Lower lobe of right lung (tissue), 2 donors: ENCODE data around the gene EBLN2. TPM values are rescaled to one million over a fixed set of nuclear protein-coding genes. Genes with fewer than 3 reads are reported as not detected.

ENCODE experiments used
- ATAC-seq, 2 donors: fragments of 200-7000 bp; cut with Tn5 transposase; one replicate each; pipeline ENCODE4 v1.9.1; 2020 to 2022; ENCODE audit warnings: mild to moderate bottlenecking in 2 of 2, moderate library complexity in 2 of 2
- DNase-seq: peaks from one replicate; pipeline ENCODE4 v3.0.0-alpha.2; 2020
- H3K27ac ChIP-seq: fragments of 200-600 bp; one replicate; pipeline ENCODE4 v1.8.0; 2022
- H3K27me3 ChIP-seq: fragments of 200-600 bp; one replicate; pipeline ENCODE4 v1.8.0; 2022; ENCODE audit warnings: low read depth
- H3K36me3 ChIP-seq: fragments of 200-600 bp; one replicate; pipeline ENCODE4 v1.8.0; 2022; ENCODE audit warnings: mild to moderate bottlenecking
- H3K4me1 ChIP-seq: fragments of 200-600 bp; one replicate; pipeline ENCODE4 v1.8.0; 2022
- H3K4me3 ChIP-seq: fragments of 200-600 bp; one replicate; pipeline ENCODE4 v1.8.0; 2022; ENCODE audit warnings: mild to moderate bottlenecking
- H3K9me3 ChIP-seq: fragments of 200-600 bp; one replicate; pipeline ENCODE4 v1.8.0; 2022
- CTCF ChIP-seq: fragments of 200-600 bp; IDR thresholded peaks from one replicate; pipeline ENCODE4 v1.8.0; 2022; ENCODE audit warnings: antibody characterized with exemption, mild to moderate bottlenecking
- intact Hi-C: fragments of 100-400 bp; cut with DNase I; formaldehyde crosslinking; loops from one replicate; pipeline ENCODE4 v1.11.0; 2022
- total RNA-seq: library from RNA; stranded (reverse); fragmentation: NEBNext Ultra II Directional; extraction: Animal tissue kit (Norgen Biotek cat#: 25700); gene quantifications from one replicate; pipeline ENCODE4 v1.2.1, GENCODE V29; 2021
- donor health status: DM: no; HTN: yes; CAD: no; lungs with severe emphysema.

Gene EBLN2
- total RNA-seq, 1 donor from 2014 or later = 3.6 TPM

GRCh38 chr3:73080216-73080966, 18.9 kb downstream of the EBLN2 start:
- TF ChIP-seq CTCF = no peak
- no peaks in the 10 kb centered on the region for H3K9me3 ChIP-seq
- no peak for DNase-seq
- no peak for ATAC-seq
- intact Hi-C loops = no loop called here
- no peak overlapping the region for H3K4me3 ChIP-seq
- H3K36me3 ChIP-seq = no peaks in the 10 kb centered on the region
- H3K27ac ChIP-seq = no peak overlapping the region
- H3K27me3 ChIP-seq = no peaks in the 10 kb centered on the region
- H3K4me1 ChIP-seq = no peaks in the 10 kb centered on the region

GRCh38 chr3:73081140-73081539, 19.7 kb downstream of the EBLN2 start:
- DNase-seq (no peak), ATAC-seq (no peak)
- TF ChIP-seq CTCF = no peak
- Histone ChIP-seq H3K9me3 (no peaks in the 10 kb centered on the region), H3K27ac (no peak overlapping the region), H3K36me3 (no peaks in the 10 kb centered on the region), H3K27me3 (no peaks in the 10 kb centered on the region), H3K4me1 (no peaks in the 10 kb centered on the region), H3K4me3 (no peak overlapping the region)
- intact Hi-C loops = no loop called here

GRCh38 chr3:73084170-73084569, 22.7 kb downstream of the EBLN2 start:
- no peaks in the 10 kb centered on the region for H3K27me3 ChIP-seq
- H3K4me1 ChIP-seq = no peaks in the 10 kb centered on the region
- intact Hi-C loops = no loop called here
- ATAC-seq (no peak), DNase-seq (no peak)
- H3K9me3 ChIP-seq = no peaks in the 10 kb centered on the region
- H3K4me3 ChIP-seq = no peak overlapping the region
- H3K36me3 ChIP-seq = no peaks in the 10 kb centered on the region
- no peak overlapping the region for H3K27ac ChIP-seq
- no peak for TF ChIP-seq CTCF

- no peaks in the 10 kb centered on the region for H3K36me3 ChIP-seq
- H3K4me1 ChIP-seq = no peaks in the 10 kb centered on the region
- no peak overlapping the region for H3K4me3 ChIP-seq
- no peak for DNase-seq
- intact Hi-C loops = no loop called here
- H3K27ac ChIP-seq = no peak overlapping the region
- no peaks in the 10 kb centered on the region for H3K27me3 ChIP-seq
- peak; percentile 78 for TF ChIP-seq CTCF
- no peaks in the 10 kb centered on the region for H3K9me3 ChIP-seq
- ATAC-seq = peak; percentile 78 to 82
Observed at GRCh38 chr3:73086071-73086494, 24.6 kb downstream of the EBLN2 start.

GRCh38 chr3:73094129-73094528, 32.7 kb downstream of the EBLN2 start:
- intact Hi-C loops = no loop called here
- ATAC-seq (peak in 1 of 2 donors; percentile 35), DNase-seq (no peak)
- Histone ChIP-seq H3K4me1 (no peaks in the 10 kb centered on the region), H3K9me3 (no peaks in the 10 kb centered on the region), H3K4me3 (no peak overlapping the region), H3K27me3 (no peaks in the 10 kb centered on the region), H3K36me3 (no peaks in the 10 kb centered on the region), H3K27ac (no peak overlapping the region)
- TF ChIP-seq CTCF = no peak
